Upper lobe of left lung (tissue), 4 donors: ENCODE data around the gene EEF2K.

Experiments
- CTCF ChIP-seq, 6 experiments: fragments of 450-650 bp in 4 of 6; fragments of 200-600 bp in 2 of 6; sonication (generic) in 2 of 6; IDR thresholded peaks; one replicate each; pipeline ENCODE4 v1.5.1; 2016 to 2019; ENCODE audit warnings: antibody characterized with exemption in 6 of 6
- EP300 ChIP-seq, 4 donors: sonication (generic); formaldehyde crosslinking; IDR thresholded peaks; one replicate each; pipeline ENCODE4 v1.5.1; 2017; ENCODE audit warnings: antibody characterized with exemption in 4 of 4, control low read depth in 2 of 4
- POLR2A ChIP-seq, 4 donors: fragments of 450-650 bp; IDR thresholded peaks; one replicate each; pipeline ENCODE4 v1.5.1; 2016 to 2017; ENCODE audit warnings: antibody characterized with exemption in 4 of 4, mild to moderate bottlenecking in 2 of 4
- POLR2AphosphoS5 ChIP-seq, 2 donors: sonication (generic); formaldehyde crosslinking; IDR thresholded peaks; one replicate each; pipeline ENCODE4 v1.5.1; 2017; ENCODE audit warnings: antibody characterized with exemption in 2 of 2

GRCh38 chr16:22181426-22181825 is 24.7 kb upstream of the EEF2K start:
- TF ChIP-seq CTCF (IDR thresholded peaks at IDR 0.05) (no peak), POLR2AphosphoS5 (IDR thresholded peaks at IDR 0.05) (no peak), EP300 (IDR thresholded peaks at IDR 0.05) (no peak), POLR2A (IDR thresholded peaks at IDR 0.05) (no peak)
